Measurements from ENCODE around the gene EEPD1. TPM values are rescaled to one million over a fixed set of nuclear protein-coding genes. Genes with fewer than 3 reads are reported as not detected.

EEPD1 gene
- total and polyA plus RNA-seq, 8 donors: 7.1 to 60.5 (median 10.0) TPM

DNA sequence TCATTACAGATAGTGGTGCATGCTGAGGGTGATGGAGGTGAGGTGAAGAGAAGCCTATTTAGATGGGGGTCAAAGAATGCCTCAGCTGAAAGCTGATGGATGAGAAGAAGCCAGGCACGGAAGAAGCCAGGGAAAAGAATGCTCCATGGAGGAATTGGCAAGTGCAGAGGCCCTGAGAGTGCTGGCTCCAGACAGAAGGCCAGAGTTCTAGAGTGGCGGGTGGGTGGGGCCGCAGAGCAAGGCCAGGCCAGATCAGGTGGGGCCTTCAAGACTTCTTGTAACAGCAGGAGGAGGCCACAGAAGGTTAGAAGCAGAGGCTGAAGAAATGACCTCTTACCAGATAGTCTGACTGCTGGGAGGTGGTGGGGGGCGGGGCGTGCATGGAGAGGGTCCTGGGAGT lies 7.3 kb downstream of the EEPD1 start:
- ATAC-seq (peak in 1 of 4 donors; percentile 62), FAIRE-seq (no peak), DNase-seq (no peak)
- H3K27ac ChIP-seq: no peak overlapping the region
- TF ChIP-seq, protein P1, sequence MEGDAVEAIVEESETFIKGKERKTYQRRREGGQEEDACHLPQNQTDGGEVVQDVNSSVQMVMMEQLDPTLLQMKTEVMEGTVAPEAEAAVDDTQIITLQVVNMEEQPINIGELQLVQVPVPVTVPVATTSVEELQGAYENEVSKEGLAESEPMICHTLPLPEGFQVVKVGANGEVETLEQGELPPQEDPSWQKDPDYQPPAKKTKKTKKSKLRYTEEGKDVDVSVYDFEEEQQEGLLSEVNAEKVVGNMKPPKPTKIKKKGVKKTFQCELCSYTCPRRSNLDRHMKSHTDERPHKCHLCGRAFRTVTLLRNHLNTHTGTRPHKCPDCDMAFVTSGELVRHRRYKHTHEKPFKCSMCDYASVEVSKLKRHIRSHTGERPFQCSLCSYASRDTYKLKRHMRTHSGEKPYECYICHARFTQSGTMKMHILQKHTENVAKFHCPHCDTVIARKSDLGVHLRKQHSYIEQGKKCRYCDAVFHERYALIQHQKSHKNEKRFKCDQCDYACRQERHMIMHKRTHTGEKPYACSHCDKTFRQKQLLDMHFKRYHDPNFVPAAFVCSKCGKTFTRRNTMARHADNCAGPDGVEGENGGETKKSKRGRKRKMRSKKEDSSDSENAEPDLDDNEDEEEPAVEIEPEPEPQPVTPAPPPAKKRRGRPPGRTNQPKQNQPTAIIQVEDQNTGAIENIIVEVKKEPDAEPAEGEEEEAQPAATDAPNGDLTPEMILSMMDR (IDR thresholded peaks at IDR 0.05): no peak
- H3K27me3 ChIP-seq: no peaks in the 10 kb centered on the region
- 58 to 66% methylated on average over 4 to 5 of the region's 5 CpGs for WGBS, 2 donors
- no peak overlapping the region for H3K4me3 ChIP-seq
- H3K36me3 ChIP-seq: no peaks in the 10 kb centered on the region
- intact Hi-C loops (cut with DNase I): no loop called here
- no peaks in the 10 kb centered on the region for H3K9me3 ChIP-seq
- H3K4me1 ChIP-seq: peaks cover 16 to 45% (median 29%) of the 10 kb centered on the region in 3 donors

DNA sequence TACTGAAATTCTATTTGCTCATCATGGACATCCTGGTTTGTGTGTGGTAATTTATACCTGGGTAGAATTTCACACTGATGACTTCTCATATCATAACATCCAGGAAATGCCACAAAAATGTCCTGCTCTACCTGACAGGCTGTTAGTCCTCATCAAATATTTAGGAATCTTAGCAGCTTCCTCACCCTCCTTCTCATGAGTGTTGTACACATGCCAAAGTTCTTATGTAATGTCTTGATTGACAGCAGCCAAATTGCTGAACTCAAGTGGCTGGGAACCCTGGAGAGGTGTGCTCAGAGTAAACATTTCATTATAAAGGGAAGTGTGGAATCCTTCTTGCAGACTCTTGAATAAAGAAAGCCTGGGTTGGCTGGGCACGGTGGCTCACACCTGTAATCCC lies 8.9 kb downstream of the EEPD1 start:
- no peak overlapping the region for H3K27ac ChIP-seq
- ATAC-seq (no peak), FAIRE-seq (no peak), DNase-seq (no peak)
- H3K27me3 ChIP-seq: no peaks in the 10 kb centered on the region
- H3K9me3 ChIP-seq: no peaks in the 10 kb centered on the region
- WGBS, 2 donors: 89 to 92% methylated on average over 1 of the region's 1 CpG
- H3K4me1 ChIP-seq: peaks cover 7 to 33% (median 20%) of the 10 kb centered on the region in 3 donors
- H3K4me3 ChIP-seq: no peak overlapping the region
- TF ChIP-seq, protein P1 (IDR thresholded peaks at IDR 0.05): no peak
- H3K36me3 ChIP-seq: no peaks in the 10 kb centered on the region
- intact Hi-C loops (cut with DNase I): no loop called here

DNA sequence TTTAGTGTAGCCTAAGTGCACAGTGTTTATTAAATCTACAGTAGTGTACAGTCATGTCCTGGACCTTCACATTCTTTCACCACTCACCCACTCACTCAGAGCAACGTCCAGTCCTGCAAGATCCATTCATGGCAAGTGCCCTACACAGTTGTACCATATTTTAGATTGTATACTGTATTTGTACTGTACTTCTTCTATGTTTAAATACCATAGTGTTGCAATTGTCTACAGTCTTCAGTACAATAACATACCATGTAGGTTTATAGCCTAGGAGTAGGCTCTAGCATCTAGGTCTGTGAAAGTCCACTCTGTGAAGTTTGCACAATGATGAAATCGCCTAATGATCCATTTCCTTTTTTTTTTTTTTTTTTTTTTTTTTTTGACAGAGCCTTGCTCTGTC lies 12.0 kb downstream of the EEPD1 start:
- no peak for FAIRE-seq
- Histone ChIP-seq H3K27me3 (no peaks in the 10 kb centered on the region), H3K27ac (no peak overlapping the region), H3K4me1 (peaks cover 0 to 11% (median 0%) of the 10 kb centered on the region in 3 donors), H3K36me3 (no peaks in the 10 kb centered on the region), H3K4me3 (no peak overlapping the region), H3K9me3 (no peaks in the 10 kb centered on the region)
- intact Hi-C loops (cut with DNase I): no loop called here
- peak in 2 of 4 donors; percentile 37 to 40 for ATAC-seq
- DNase-seq: no peak
- TF ChIP-seq, protein P1 (IDR thresholded peaks at IDR 0.05): no peak
- 62 to 71% methylated on average over 2 of the region's 2 CpGs for WGBS, 2 donors

DNA sequence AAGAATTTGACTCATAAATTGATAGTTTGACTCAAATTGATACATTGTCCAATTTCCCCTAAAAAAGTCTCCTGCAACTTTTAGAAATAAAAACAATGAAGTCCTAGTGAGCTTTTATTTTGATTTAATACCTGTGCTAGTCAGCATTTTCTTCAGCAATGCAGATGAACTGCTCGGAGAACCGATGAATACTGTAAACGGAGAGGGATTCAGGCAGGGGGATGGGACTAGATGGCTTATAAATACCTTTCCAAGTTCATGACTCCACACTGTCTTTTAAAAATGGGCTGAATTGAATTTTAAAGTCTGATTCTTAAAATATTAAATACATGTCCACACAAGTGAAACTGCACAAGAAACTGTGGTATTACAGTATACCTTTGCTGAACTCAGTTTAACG lies 12.7 kb downstream of the EEPD1 start:
- FAIRE-seq: no peak
- Histone ChIP-seq H3K9me3 (no peaks in the 10 kb centered on the region), H3K36me3 (no peaks in the 10 kb centered on the region), H3K4me3 (no peak overlapping the region), H3K4me1 (peaks cover 0 to 5% (median 0%) of the 10 kb centered on the region in 3 donors), H3K27ac (no peak overlapping the region), H3K27me3 (no peaks in the 10 kb centered on the region)
- intact Hi-C loops (cut with DNase I): no loop called here
- 96 to 97% methylated on average over 4 of the region's 4 CpGs for WGBS, 2 donors
- TF ChIP-seq, protein P1 (IDR thresholded peaks at IDR 0.05): no peak
- no peak for ATAC-seq
- no peak for DNase-seq

DNA sequence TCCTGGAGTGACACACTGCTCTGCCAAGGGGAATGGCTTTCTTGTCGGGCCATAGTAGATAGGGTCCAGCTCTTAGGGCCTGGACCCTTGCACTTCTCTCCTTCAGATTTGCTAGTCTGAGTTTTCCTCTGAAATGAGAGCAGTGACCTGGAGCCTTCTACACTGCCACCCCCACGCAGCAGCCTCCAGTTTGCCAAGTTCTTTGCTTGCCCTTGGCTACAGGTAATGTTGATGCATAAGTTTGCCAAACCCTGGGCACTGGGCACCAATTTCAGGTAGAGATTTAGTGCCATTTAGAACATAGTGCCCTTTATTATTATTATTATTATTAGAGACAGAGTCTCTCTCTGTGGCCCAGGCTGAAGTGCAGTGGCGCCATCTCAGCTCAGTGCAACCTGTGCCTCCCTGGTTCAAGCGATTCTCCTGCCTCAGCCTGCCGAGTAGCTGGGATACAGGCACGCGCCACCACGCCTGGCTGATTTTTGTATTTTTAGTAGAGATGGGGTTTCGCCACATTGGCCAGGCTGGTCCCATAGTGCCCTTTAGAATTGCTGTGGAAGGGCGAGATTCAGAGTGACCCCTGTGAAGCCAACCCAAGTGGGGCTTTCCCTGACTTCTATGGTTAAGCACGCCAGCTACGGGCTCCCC lies 14.5 kb downstream of the EEPD1 start:
- whole genome bisulfite sequencing, 2 donors: 88 to 95% methylated on average over 12 of the region's 12 CpGs
- TF ChIP-seq, protein P1 (IDR thresholded peaks at IDR 0.05): no peak
- FAIRE-seq: no peak

More for the DNA sequence above, 14.5 kb downstream of the EEPD1 start:
- intact Hi-C loops (cut with DNase I): no loop called here
- Histone ChIP-seq H3K27me3 (no peaks in the 10 kb centered on the region), H3K36me3 (no peaks in the 10 kb centered on the region), H3K4me1 (peaks cover 0 to 5% (median 0%) of the 10 kb centered on the region in 3 donors), H3K27ac (no peak overlapping the region), H3K4me3 (no peak overlapping the region), H3K9me3 (no peaks in the 10 kb centered on the region)
- DNase-seq (no peak), ATAC-seq (no peak)
